Stimulated activated CD8-positive, alpha-beta memory T cell treated with anti-CD3 and anti-CD28 coated beads, Interleukin-2, amount 100 ng/mL, for 48 hours (primary cell): ENCODE results near the gene PPP2R1B.
"Not testable (repeated sequence)": the region's sequence is repeated elsewhere in the genome, so short reads cannot be mapped to it uniquely, and the experiment has no call there.

Experiments
- DNase-seq, 2 donors: peaks; one replicate each; pipeline ENCODE4 v3.0.0-alpha.2; 2020; ENCODE audit warnings: low read depth in 2 of 2

PPP2R1B gene

GRCh38 chr11:111726301-111726713 is 39.9 kb downstream of the PPP2R1B start:
- DNase-seq: no peak

DNA sequence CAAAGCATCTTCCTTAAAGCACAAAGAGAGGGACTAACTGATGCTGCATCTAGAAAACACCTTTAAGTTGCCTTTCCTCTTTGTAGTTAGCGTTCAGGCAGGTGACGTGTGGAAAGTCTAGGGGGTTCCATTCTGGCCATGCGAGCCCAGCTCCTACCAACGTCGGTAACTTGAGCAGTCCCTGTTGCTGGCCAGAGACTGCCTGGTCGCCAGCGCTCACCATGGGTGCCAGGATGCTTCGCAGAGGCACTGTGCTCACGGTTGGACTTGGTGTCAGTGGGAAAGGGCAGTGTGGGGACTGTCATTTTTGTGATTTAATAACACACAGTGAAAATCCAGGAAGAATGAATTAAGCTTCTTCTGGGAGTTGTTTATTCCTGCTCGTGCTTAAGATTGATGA is 40.6 kb downstream of the PPP2R1B start:
- no peak for DNase-seq

DNA sequence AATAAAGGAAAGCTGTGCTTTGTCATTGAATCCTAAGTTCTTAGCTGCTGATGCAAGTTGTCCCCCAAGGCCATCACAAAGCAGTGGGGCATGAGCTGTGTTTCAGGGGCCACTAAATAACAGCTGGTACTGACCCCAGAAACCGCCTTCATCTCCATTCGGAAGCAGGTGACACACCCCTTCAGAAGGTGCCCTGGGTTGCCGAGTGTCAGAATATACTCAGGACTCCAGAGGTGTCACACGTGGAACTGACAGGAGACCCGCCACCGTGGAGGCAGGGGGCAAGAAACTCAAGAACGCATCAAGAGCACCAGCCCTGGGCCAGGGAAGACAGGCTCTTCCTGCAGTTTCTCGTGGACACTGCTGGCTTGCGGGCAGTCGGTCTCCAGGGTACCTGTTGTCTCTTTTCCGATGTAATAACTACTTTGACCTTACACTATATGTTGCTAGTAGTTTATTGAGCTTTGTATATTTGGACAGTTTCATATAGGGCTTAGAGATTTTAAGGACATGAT is 41.5 kb downstream of the PPP2R1B start:
- DNase-seq: no peak

GRCh38 chr11:111723595-111723994 is 42.6 kb downstream of the PPP2R1B start:
- no peak for DNase-seq

- no peak for DNase-seq
Observed at GRCh38 chr11:111722501-111722900, 43.7 kb downstream of the PPP2R1B start.

- no peak for DNase-seq
Observed at GRCh38 chr11:111720801-111721494, 45.2 kb downstream of the PPP2R1B start.

DNA sequence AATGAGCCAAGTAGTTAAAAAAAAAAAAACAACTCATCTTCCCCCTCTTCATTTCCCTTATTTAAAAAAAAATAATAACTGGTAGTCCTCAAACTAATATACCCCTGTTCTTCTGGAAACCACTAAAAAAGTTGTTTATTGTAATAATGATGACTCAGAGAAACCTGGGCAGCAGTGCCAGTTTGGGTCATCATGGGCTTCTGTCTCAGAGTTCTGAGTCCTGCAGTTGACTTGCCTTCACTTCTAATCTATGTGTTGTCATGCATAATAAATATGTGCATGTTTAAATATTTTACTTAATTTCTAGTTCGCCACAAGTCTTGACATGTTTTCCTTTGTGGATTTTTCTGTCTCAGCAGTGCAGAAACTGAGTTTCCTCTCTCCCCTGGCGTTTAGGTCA is 46.8 kb downstream of the PPP2R1B start:
- no peak for DNase-seq

GRCh38 chr11:111718859-111719258 is 47.3 kb downstream of the PPP2R1B start:
- no peak for DNase-seq

- DNase-seq: no peak
Observed at GRCh38 chr11:111718436-111718835, 47.8 kb downstream of the PPP2R1B start.

- DNase-seq: not testable (repeated sequence)
Observed at GRCh38 chr11:111717660-111718059, 48.5 kb downstream of the PPP2R1B start.

GRCh38 chr11:111715142-111715816 is 50.9 kb downstream of the PPP2R1B start:
- no peak for DNase-seq

GRCh38 chr11:111714522-111714921 is 51.7 kb downstream of the PPP2R1B start:
- no peak for DNase-seq

- DNase-seq: no peak
Observed at GRCh38 chr11:111707691-111708067, 58.5 kb downstream of the PPP2R1B start.

DNA sequence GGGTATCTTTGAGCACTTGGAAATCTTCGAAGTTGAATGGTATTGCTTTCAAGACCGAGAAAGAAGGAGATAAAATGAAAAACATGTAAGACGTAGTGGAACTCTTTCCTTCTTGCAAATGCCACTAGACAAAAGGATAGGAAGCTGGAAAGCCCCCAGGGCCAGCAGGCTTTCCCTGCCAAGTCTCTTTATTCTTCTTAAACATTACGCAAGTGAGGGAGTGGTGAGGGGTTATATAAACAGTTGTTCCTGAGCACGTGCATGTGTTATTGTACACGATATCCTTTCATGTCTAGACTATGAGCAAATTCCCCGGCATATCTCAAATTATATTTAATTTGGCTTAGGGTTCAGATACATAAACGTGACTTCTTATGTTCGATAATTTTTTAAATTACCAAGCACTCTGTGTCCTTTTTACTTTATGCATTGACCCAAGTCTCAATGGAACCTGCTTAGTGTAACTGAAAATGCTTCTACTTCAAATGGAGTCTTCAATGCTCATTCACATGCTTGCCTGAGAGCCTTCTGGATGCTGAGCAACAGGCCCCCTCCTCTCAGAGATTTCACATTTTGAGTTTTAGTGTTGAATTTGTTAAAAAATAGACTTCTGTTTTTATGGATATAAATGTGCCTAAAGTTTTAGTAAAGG is 59.0 kb downstream of the PPP2R1B start:
- no peak for DNase-seq

DNA sequence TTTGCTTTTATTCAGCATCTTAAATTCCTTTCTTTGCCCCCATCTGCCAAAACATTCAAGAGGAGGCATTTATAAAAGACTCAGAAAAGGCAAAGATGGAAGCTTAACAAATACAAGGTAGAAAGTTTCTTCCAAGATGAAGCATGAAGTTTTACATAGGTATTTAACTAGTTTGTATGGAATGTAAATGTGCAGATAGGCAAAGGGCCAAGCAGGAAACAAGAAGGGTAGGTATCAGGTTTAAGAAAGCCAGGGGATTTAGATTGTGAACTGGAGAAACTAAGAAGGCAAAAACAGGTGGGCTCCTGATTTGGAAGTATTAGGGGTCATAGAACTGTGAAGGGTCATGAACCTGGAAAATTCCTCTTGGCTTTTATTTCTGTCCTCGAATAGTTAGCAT is 62.6 kb downstream of the PPP2R1B start:
- no peak for DNase-seq

GRCh38 chr11:111702623-111703022 is 63.6 kb downstream of the PPP2R1B start:
- DNase-seq: no peak

- DNase-seq: no peak
Observed at GRCh38 chr11:111700162-111700561, 66.0 kb downstream of the PPP2R1B start.

- no peak for DNase-seq
Observed at GRCh38 chr11:111699579-111700156, 66.5 kb downstream of the PPP2R1B start.

- DNase-seq: no peak
Observed at GRCh38 chr11:111698852-111699559, 67.2 kb downstream of the PPP2R1B start.

- DNase-seq: no peak
Observed at GRCh38 chr11:111697933-111698371, 68.2 kb downstream of the PPP2R1B start.

- DNase-seq: no peak
Observed at GRCh38 chr11:111696556-111696955, 69.6 kb downstream of the PPP2R1B start.

GRCh38 chr11:111694851-111695250 is 71.3 kb downstream of the PPP2R1B start:
- no peak for DNase-seq
